OCI-LY1 (cell line): Measurements from ENCODE around the gene DUS2.

Source experiments
- CTCF ChIP-seq: fragments of 200-600 bp; sonication (generic), shearing (Covaris generic); IDR thresholded peaks from 2 replicates; pipeline ENCODE4 v1.5.1; 2017; ENCODE audit warnings: mild to moderate bottlenecking, antibody characterized with exemption, low read length, moderate library complexity, mixed read lengths
- EZH2 ChIP-seq: fragments of 200-600 bp; sonication (generic), shearing (Covaris generic); IDR thresholded peaks from 2 replicates; pipeline ENCODE4 v1.8.0; 2017; ENCODE audit warnings: borderline replicate concordance, mixed run types, mild to moderate bottlenecking, antibody characterized with exemption, low read length, moderate library complexity, mixed read lengths

GRCh38 chr16:68000450-68000849 lies 22.6 kb upstream of the DUS2 start:
- TF ChIP-seq CTCF (no peak), EZH2 (no peak)
